HG02981 (cell line): Measurements from ENCODE around the gene MGAT4A.

Experiments used
- ATAC-seq: cut with Tn5 transposase; IDR thresholded peaks from one replicate; pipeline ENCODE4 v1.9.1; 2021; ENCODE audit warnings: mild to moderate bottlenecking, moderate library complexity; ENCODE audit not compliant: unreplicated experiment

Gene MGAT4A

DNA sequence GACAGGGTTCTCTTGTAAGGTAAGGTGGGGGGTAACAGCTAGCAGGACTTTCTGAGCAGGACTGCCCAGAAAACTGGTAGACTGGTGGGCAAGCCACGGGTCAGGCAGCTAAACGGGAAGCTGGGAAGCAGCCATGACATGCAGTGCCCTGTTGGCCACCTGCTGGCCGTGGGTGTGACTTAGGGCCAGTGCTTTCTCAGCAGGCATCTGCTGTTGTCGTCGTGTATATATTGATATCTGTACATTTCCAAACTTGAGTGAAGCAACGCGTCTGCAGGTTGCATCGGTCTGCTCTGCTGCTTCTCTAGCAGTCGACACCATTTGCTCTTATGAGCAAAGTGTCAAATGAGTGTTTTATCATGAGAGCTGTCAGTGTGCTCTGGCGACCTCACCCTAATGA lies 153.6 kb downstream of the MGAT4A start:
- ATAC-seq = no peak

DNA sequence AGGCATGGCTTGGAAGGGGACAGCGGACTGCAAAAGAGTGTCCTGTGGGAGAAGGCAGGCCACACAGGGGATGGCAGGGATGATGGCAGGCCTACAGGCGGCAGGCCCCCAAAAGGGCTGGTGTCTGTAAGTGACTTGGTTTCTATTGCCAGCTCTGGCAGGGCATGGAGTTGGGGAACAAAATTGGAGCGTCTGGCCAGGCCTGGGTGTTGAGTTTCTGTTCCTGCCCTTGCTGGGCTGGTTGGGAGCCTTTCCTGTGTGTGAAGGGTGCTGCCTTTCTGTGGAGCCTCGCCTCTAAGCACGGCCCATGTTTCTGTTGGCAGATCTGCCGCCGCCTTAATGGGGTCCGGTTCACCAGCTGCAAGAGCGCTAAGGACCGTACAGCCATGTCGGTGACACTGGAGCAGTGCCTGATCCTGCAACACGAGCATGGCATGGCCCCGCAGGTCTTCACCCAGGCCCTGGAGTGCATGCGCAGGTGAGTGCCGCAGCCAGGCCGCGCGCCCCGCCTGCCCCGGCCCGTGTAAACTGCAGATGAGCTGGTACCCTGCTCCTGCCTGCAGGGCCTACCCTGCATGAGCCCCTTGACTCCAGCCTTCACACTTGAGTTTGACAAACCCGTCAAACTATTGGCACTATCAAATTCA lies 154.1 kb downstream of the MGAT4A start:
- no peak for ATAC-seq

DNA sequence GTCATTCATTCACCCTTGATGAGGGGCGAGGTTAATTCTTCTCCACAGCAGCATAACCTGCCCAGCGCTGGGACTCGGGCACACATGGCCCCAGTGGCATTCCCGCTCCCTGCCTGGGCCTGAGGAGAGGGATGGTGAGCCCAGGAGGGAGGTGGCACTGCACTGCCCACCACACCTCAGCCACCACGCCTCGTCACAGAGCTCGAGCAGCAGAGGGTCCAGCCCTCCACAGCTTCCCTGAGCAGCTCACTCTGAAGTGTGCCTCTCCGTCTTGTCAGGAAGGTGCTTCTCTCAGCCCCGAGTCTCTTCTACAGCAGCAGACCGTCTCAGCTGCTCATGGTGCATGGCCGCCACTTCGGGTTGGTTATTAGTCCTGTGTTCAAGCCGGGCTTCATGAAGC lies 157.5 kb downstream of the MGAT4A start:
- ATAC-seq = no peak

GRCh38 chr2:98572676-98573075 lies 158.3 kb downstream of the MGAT4A start:
- no peak for ATAC-seq

DNA sequence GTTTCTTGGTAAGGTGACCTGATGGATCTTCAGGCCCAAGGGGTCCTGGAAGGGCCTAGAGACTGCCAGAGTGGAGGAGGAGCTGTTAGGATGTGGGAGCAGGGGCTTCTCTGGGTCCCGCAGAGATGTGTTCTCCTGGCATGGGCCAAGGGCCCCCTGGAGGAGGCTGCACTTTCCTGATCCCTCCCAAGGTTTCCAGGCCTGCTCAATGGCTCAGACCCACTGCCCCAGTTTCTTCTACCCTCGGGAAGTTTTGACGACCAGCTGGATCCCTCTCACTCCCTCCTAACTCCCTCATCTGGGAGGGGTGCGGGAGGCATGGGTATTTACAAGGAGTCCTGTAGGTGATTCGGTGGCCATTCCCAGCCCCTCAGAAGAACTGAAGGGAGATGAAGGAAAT lies 158.7 kb downstream of the MGAT4A start:
- no peak for ATAC-seq

DNA sequence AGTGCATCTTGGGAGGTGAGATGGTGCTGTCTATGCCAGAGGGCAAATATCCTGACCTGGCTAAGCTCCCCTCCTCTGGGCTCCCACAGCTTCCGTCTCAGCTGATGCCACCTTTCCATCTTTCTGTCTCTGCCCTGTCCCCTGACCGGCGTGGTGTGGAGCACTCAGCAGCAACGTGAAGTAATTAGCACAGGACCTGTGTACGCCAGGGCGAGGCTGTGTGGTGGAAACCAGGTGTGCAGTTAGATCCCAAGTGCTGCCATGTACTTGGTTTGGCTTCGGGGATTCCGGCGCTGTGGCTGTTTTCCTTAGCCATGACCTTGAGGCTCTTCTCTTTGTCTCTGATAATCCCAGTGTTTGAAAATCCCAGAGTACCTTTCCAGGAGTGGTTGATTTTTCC lies 159.1 kb downstream of the MGAT4A start:
- no peak for ATAC-seq

GRCh38 chr2:98571121-98571701 lies 159.7 kb downstream of the MGAT4A start:
- no peak for ATAC-seq

DNA sequence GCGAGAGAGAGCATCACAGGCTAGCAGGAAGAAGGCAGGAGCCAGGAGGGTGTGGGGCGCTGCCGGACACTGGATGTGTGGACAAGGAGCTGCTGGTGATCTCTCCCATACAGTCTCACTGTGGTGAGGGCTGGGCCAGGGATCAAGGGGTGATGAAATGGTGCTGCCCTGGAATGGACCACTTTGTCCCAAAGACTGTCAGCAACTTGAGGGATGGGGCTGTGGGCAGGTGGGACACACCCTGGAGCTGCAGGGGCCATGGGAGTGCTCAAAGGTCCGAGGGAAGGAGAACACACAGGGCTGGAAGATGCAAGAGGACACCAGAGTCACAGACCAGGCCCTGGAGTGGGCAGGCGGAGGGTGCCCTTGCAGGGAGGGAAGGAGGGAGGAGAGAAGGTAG lies 160.6 kb downstream of the MGAT4A start:
- ATAC-seq = no peak

GRCh38 chr2:98569915-98570314 lies 161.0 kb downstream of the MGAT4A start:
- ATAC-seq = no peak

GRCh38 chr2:98569197-98569793 lies 161.6 kb downstream of the MGAT4A start:
- ATAC-seq = no peak
